NB4 (cell line): ENCODE results near the gene STUM.

Experiments used
- CTCF ChIP-seq: IDR thresholded peaks from one replicate; pipeline ENCODE4 v1.5.1; 2012; ENCODE audit warnings: low read depth, low read length
- MYC ChIP-seq: IDR thresholded peaks from 2 replicates; pipeline ENCODE4 v1.6.1; 2011; ENCODE audit warnings: low read depth, low read length
- POLR2A ChIP-seq: IDR thresholded peaks from 2 replicates; pipeline ENCODE4 v1.6.1; 2011; ENCODE audit warnings: mild to moderate bottlenecking; ENCODE audit not compliant: insufficient read length; ENCODE audit errors: extremely low read depth

DNA sequence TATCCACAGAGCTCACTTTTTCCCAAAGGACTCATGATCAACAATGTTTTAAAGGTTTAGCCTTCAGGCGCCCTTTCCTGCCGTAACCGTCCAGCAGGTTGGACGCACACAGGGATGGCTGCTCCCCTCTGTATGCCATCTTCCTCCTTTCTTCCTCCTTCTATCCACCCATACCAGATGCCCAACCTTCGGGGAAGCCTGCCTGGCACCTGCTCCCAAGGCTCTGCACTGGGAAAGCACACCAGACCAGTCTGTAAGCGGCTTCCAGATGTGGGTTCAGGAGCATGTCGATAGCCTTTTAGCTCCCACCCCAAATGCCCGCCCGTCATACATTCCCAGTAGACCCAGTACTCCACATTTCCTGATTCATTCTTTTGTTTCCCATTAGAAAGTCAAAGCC lies 52.9 kb downstream of the STUM start:
- no peak for TF ChIP-seq POLR2A
- no peak for TF ChIP-seq CTCF
- no peak for TF ChIP-seq MYC
